ENCODE measurements around the gene RAE1. TPM values are rescaled to one million over a fixed set of nuclear protein-coding genes. Genes with fewer than 3 reads are reported as not detected.

The RAE1 gene
- polyA plus RNA-seq, 2 donors = 8.6 to 25.0 TPM

- Histone ChIP-seq H3K4me1 (ENCODE audit: control insufficient read depth in 2 of 2, insufficient read depth in 2 of 2, low read length in 1 of 2) (no peaks in the 10 kb centered on the region), H3K36me3 (ENCODE audit: control insufficient read depth in 2 of 2, insufficient read depth in 2 of 2, low read length in 1 of 2) (peaks cover 22 to 23% of the 10 kb centered on the region in 2 donors), H3K27me3 (ENCODE audit: control insufficient read depth in 1 of 2, insufficient read depth in 2 of 2, low read length in 2 of 2) (no peaks in the 10 kb centered on the region), H3K27ac (ENCODE audit: low read depth in 2 of 2, low read length in 1 of 2) (no peak overlapping the region), H3K9me3 (ENCODE audit: control insufficient read depth in 2 of 2, insufficient read depth in 1 of 2, low read depth in 1 of 2, low read length in 1 of 2) (no peaks in the 10 kb centered on the region), H3K4me3 (ENCODE audit: low read depth in 1 of 2, low read length in 2 of 2) (no peak overlapping the region)
- 60 to 78% methylated on average over 6 of the region's 6 CpGs for WGBS, 2 donors
These were observed 10.5 kb downstream of the RAE1 start for GRCh38 chr20:57361517-57361916.

DNA sequence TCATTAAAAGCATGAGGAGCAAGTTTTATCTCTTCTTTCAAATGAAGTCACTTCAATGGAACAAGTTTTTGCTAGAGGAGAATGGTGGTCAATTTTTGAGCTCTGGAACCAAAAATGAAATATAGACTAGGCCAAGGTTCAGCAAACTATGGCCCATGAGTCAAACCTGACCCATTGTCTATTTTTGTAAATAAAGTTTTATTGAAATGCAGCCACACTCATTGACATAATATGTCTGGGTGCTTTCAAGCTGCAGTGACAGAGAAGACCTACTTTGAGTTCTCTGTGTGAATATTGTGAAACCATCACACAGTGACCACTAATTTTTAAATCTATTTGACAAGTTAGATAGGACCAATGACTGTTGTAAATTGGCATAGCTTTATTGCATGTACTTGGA, 13.4 kb downstream of the RAE1 start:
- H3K9me3 ChIP-seq (ENCODE audit: control insufficient read depth in 2 of 2, insufficient read depth in 1 of 2, low read depth in 1 of 2, low read length in 1 of 2) = no peaks in the 10 kb centered on the region
- H3K27me3 ChIP-seq (ENCODE audit: control insufficient read depth in 1 of 2, insufficient read depth in 2 of 2, low read length in 2 of 2) = no peaks in the 10 kb centered on the region
- H3K4me1 ChIP-seq (ENCODE audit: control insufficient read depth in 2 of 2, insufficient read depth in 2 of 2, low read length in 1 of 2) = no peaks in the 10 kb centered on the region
- H3K36me3 ChIP-seq (ENCODE audit: control insufficient read depth in 2 of 2, insufficient read depth in 2 of 2, low read length in 1 of 2) = peaks cover 28 to 30% of the 10 kb centered on the region in 2 donors
- no peak overlapping the region for H3K4me3 ChIP-seq (ENCODE audit: low read depth in 1 of 2, low read length in 2 of 2)
- H3K27ac ChIP-seq (ENCODE audit: low read depth in 2 of 2, low read length in 1 of 2) = no peak overlapping the region

GRCh38 chr20:57369596-57369995, 18.5 kb downstream of the RAE1 start:
- Histone ChIP-seq H3K4me3 (ENCODE audit: low read depth in 1 of 2, low read length in 2 of 2) (no peak overlapping the region), H3K9me3 (ENCODE audit: control insufficient read depth in 2 of 2, insufficient read depth in 1 of 2, low read depth in 1 of 2, low read length in 1 of 2) (no peaks in the 10 kb centered on the region), H3K36me3 (ENCODE audit: control insufficient read depth in 2 of 2, insufficient read depth in 2 of 2, low read length in 1 of 2) (peaks cover 18 to 53% of the 10 kb centered on the region in 2 donors), H3K27me3 (ENCODE audit: control insufficient read depth in 1 of 2, insufficient read depth in 2 of 2, low read length in 2 of 2) (no peaks in the 10 kb centered on the region), H3K4me1 (ENCODE audit: control insufficient read depth in 2 of 2, insufficient read depth in 2 of 2, low read length in 1 of 2) (no peaks in the 10 kb centered on the region), H3K27ac (ENCODE audit: low read depth in 2 of 2, low read length in 1 of 2) (no peak overlapping the region)
- 61 to 65% methylated on average over 3 of the region's 3 CpGs for WGBS, 2 donors

DNA sequence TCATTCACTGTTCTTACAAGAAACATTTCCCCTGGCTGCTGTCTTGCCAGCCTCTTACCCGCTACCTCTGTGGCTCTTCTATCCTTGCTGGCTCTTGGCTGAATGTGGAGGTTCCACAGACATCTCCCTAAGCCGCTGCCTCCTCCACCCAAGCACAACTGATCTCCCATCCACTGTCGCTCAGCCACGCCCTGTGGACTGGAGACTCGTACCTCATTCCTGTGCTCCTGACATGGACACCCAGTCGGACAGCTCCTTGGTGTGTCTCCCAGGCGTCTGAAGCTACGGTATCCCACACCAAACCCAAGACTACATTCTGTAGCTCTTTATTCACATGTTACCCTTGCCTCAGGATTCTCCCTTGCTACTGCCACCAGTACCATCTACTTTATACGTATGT, 19.3 kb downstream of the RAE1 start:
- Histone ChIP-seq H3K36me3 (ENCODE audit: control insufficient read depth in 2 of 2, insufficient read depth in 2 of 2, low read length in 1 of 2) (peaks cover 21 to 60% of the 10 kb centered on the region in 2 donors), H3K27ac (ENCODE audit: low read depth in 2 of 2, low read length in 1 of 2) (no peak overlapping the region), H3K4me1 (ENCODE audit: control insufficient read depth in 2 of 2, insufficient read depth in 2 of 2, low read length in 1 of 2) (no peaks in the 10 kb centered on the region), H3K9me3 (ENCODE audit: control insufficient read depth in 2 of 2, insufficient read depth in 1 of 2, low read depth in 1 of 2, low read length in 1 of 2) (no peaks in the 10 kb centered on the region), H3K4me3 (ENCODE audit: low read depth in 1 of 2, low read length in 2 of 2) (no peak overlapping the region), H3K27me3 (ENCODE audit: control insufficient read depth in 1 of 2, insufficient read depth in 2 of 2, low read length in 2 of 2) (no peaks in the 10 kb centered on the region)
- 93% methylated on average over 9 of the region's 9 CpGs for WGBS, 2 donors

GRCh38 chr20:57371363-57371762, 20.3 kb downstream of the RAE1 start:
- Histone ChIP-seq H3K27ac (ENCODE audit: low read depth in 2 of 2, low read length in 1 of 2) (no peak overlapping the region), H3K4me3 (ENCODE audit: low read depth in 1 of 2, low read length in 2 of 2) (no peak overlapping the region), H3K36me3 (ENCODE audit: control insufficient read depth in 2 of 2, insufficient read depth in 2 of 2, low read length in 1 of 2) (peaks cover 19 to 60% of the 10 kb centered on the region in 2 donors), H3K27me3 (ENCODE audit: control insufficient read depth in 1 of 2, insufficient read depth in 2 of 2, low read length in 2 of 2) (no peaks in the 10 kb centered on the region), H3K9me3 (ENCODE audit: control insufficient read depth in 2 of 2, insufficient read depth in 1 of 2, low read depth in 1 of 2, low read length in 1 of 2) (no peaks in the 10 kb centered on the region), H3K4me1 (ENCODE audit: control insufficient read depth in 2 of 2, insufficient read depth in 2 of 2, low read length in 1 of 2) (no peaks in the 10 kb centered on the region)
- 90 to 92% methylated on average over 4 of the region's 4 CpGs for WGBS, 2 donors

- H3K4me3 ChIP-seq (ENCODE audit: low read depth in 1 of 2, low read length in 2 of 2) = no peak overlapping the region
- H3K27me3 ChIP-seq (ENCODE audit: control insufficient read depth in 1 of 2, insufficient read depth in 2 of 2, low read length in 2 of 2) = no peaks in the 10 kb centered on the region
- no peak overlapping the region for H3K27ac ChIP-seq (ENCODE audit: low read depth in 2 of 2, low read length in 1 of 2)
- no peaks in the 10 kb centered on the region for H3K9me3 ChIP-seq (ENCODE audit: control insufficient read depth in 2 of 2, insufficient read depth in 1 of 2, low read depth in 1 of 2, low read length in 1 of 2)
- H3K4me1 ChIP-seq (ENCODE audit: control insufficient read depth in 2 of 2, insufficient read depth in 2 of 2, low read length in 1 of 2) = no peaks in the 10 kb centered on the region
- 82 to 88% methylated on average over 9 of the region's 9 CpGs for WGBS, 2 donors
- H3K36me3 ChIP-seq (ENCODE audit: control insufficient read depth in 2 of 2, insufficient read depth in 2 of 2, low read length in 1 of 2) = peaks cover 14 to 58% of the 10 kb centered on the region in 2 donors
These were observed 21.1 kb downstream of the RAE1 start for GRCh38 chr20:57372157-57372556.

DNA sequence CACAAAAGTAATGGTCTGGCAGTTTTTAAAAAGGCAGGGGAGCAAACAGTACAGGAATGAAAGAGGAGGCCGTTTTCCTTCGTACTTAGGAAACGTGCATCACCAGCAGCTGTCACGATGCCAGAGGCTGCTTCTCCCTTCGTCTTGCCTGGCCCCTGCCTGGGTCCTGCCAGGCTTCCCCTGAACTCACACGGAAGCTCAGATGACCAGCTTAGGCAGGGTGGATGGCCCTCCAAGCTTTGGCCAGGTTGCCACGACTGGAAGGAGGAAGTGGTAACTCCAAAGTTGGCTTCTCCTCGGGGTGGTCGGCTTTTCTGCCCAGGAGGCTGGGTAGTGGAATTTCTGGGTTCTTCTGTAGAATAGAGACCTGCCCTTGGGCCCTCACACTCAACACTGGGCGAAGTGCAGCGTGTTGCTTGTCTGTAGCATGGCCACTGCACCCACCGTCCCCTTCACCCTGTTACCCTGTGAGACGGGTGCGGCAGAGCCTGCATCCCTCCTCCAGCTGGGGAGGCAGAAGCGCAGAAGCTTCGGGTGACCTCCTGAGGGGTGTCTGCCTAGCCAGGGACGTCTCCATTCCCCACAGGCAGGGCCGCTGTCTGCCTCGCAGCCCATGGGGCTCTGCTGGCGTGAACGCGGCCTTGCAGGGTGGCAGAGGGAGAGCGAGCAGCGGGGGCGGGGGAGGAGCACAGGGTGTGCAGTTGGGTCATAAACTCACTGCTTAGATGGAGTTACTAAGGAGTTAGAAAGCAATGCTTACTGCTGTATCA, 21.7 kb downstream of the RAE1 start:
- Histone ChIP-seq H3K9me3 (ENCODE audit: control insufficient read depth in 2 of 2, insufficient read depth in 1 of 2, low read depth in 1 of 2, low read length in 1 of 2) (no peaks in the 10 kb centered on the region), H3K27me3 (ENCODE audit: control insufficient read depth in 1 of 2, insufficient read depth in 2 of 2, low read length in 2 of 2) (no peaks in the 10 kb centered on the region), H3K4me3 (ENCODE audit: low read depth in 1 of 2, low read length in 2 of 2) (no peak overlapping the region), H3K36me3 (ENCODE audit: control insufficient read depth in 2 of 2, insufficient read depth in 2 of 2, low read length in 1 of 2) (peaks cover 16 to 63% of the 10 kb centered on the region in 2 donors), H3K27ac (ENCODE audit: low read depth in 2 of 2, low read length in 1 of 2) (no peak overlapping the region), H3K4me1 (ENCODE audit: control insufficient read depth in 2 of 2, insufficient read depth in 2 of 2, low read length in 1 of 2) (no peaks in the 10 kb centered on the region)
- WGBS, 2 donors = 86 to 88% methylated on average over 25 of the region's 25 CpGs

- Histone ChIP-seq H3K27me3 (ENCODE audit: control insufficient read depth in 1 of 2, insufficient read depth in 2 of 2, low read length in 2 of 2) (no peaks in the 10 kb centered on the region), H3K4me3 (ENCODE audit: low read depth in 1 of 2, low read length in 2 of 2) (no peak overlapping the region), H3K27ac (ENCODE audit: low read depth in 2 of 2, low read length in 1 of 2) (no peak overlapping the region), H3K9me3 (ENCODE audit: control insufficient read depth in 2 of 2, insufficient read depth in 1 of 2, low read depth in 1 of 2, low read length in 1 of 2) (no peaks in the 10 kb centered on the region), H3K36me3 (ENCODE audit: control insufficient read depth in 2 of 2, insufficient read depth in 2 of 2, low read length in 1 of 2) (peaks cover 15 to 55% of the 10 kb centered on the region in 2 donors), H3K4me1 (ENCODE audit: control insufficient read depth in 2 of 2, insufficient read depth in 2 of 2, low read length in 1 of 2) (no peaks in the 10 kb centered on the region)
- WGBS, 2 donors = 76 to 80% methylated on average over 12 of the region's 12 CpGs
These were observed 23.4 kb downstream of the RAE1 start for GRCh38 chr20:57374343-57374930.

- H3K9me3 ChIP-seq (ENCODE audit: control insufficient read depth in 2 of 2, insufficient read depth in 1 of 2, low read depth in 1 of 2, low read length in 1 of 2) = no peaks in the 10 kb centered on the region
- H3K4me1 ChIP-seq (ENCODE audit: control insufficient read depth in 2 of 2, insufficient read depth in 2 of 2, low read length in 1 of 2) = no peaks in the 10 kb centered on the region
- WGBS, 2 donors = 81 to 83% methylated on average over 14 of the region's 14 CpGs
- H3K4me3 ChIP-seq (ENCODE audit: low read depth in 1 of 2, low read length in 2 of 2) = no peak overlapping the region
- no peaks in the 10 kb centered on the region for H3K27me3 ChIP-seq (ENCODE audit: control insufficient read depth in 1 of 2, insufficient read depth in 2 of 2, low read length in 2 of 2)
- H3K36me3 ChIP-seq (ENCODE audit: control insufficient read depth in 2 of 2, insufficient read depth in 2 of 2, low read length in 1 of 2) = peaks cover 13 to 49% of the 10 kb centered on the region in 2 donors
- peak overlapping the region in 1 of 2 donors; percentile 16 for H3K27ac ChIP-seq (ENCODE audit: low read depth in 2 of 2, low read length in 1 of 2)
These were observed 24.0 kb downstream of the RAE1 start for GRCh38 chr20:57374931-57375651.

Data from esophagus (tissue), 2 donors.